K562 (cell line): Measurements from ENCODE around the gene HSDL1. TPM values are rescaled to one million over a fixed set of nuclear protein-coding genes. Genes with fewer than 3 reads are reported as not detected.

Source experiments
- BRF1 ChIP-seq: IDR thresholded peaks from 3 replicates; pipeline ENCODE4 v1.6.1; 2011; ENCODE audit warnings: borderline replicate concordance, mild to moderate bottlenecking; ENCODE audit not compliant: insufficient read length; ENCODE audit errors: extremely low read depth
- COPS2 ChIP-seq: fragments of 450-650 bp; conservative IDR thresholded peaks from 2 replicates; pipeline ENCODE4 v1.6.1; 2016; ENCODE audit warnings: mild to moderate bottlenecking, moderate library complexity
- ELF2 ChIP-seq: fragments of 250-450 bp; sonication (Bioruptor Pico); IDR thresholded peaks from 2 replicates; pipeline ENCODE4 v1.5.0; 2021; ENCODE audit warnings: mild to moderate bottlenecking
- GABPB1 ChIP-seq: sonication (generic); formaldehyde crosslinking; IDR thresholded peaks from 2 replicates; pipeline ENCODE4 v1.8.0; 2022; ENCODE audit warnings: mild to moderate bottlenecking, missing genetic modification reagents
- HSF4 ChIP-seq: fragments of 250-450 bp; sonication (Bioruptor Pico); IDR thresholded peaks from 2 replicates; pipeline ENCODE4 v2.1.2; 2022; ENCODE audit warnings: mild to moderate bottlenecking, moderate library complexity, borderline replicate concordance
- MAFK ChIP-seq: IDR thresholded peaks from 2 replicates; pipeline ENCODE4 v1.6.1; 2011; ENCODE audit warnings: low read length, improper control_type of control experiment
- NBN ChIP-seq: fragments of 450-650 bp; IDR thresholded peaks from 2 replicates; pipeline ENCODE4 v1.6.1; 2016; ENCODE audit warnings: low read depth, mild to moderate bottlenecking
- NFYB ChIP-seq: IDR thresholded peaks from 2 replicates; pipeline ENCODE4 v1.6.1; 2011; ENCODE audit warnings: mild to moderate bottlenecking, moderate library complexity; ENCODE audit not compliant: insufficient read length; ENCODE audit errors: extremely low read depth
- PHF8 ChIP-seq: fragments of 200-600 bp; sonication (generic); IDR thresholded peaks from 2 replicates; pipeline ENCODE4 v1.6.1; 2012; ENCODE audit warnings: mixed run types, mild to moderate bottlenecking, inconsistent platforms, low read length, moderate library complexity, borderline replicate concordance
- SMARCB1 ChIP-seq: IDR thresholded peaks from 2 replicates; pipeline ENCODE4 v1.6.1; 2011; ENCODE audit warnings: improper control_type of control experiment, low read depth; ENCODE audit not compliant: insufficient read length
- YBX1 ChIP-seq: fragments of 450-650 bp; IDR thresholded peaks from 2 replicates; pipeline ENCODE4 v1.7.1; 2016; ENCODE audit warnings: mild to moderate bottlenecking
- ZNF121 ChIP-seq: sonication (generic); formaldehyde crosslinking; conservative IDR thresholded peaks from 2 replicates; pipeline ENCODE4 v1.8.0; 2022; ENCODE audit warnings: missing genetic modification reagents
- ZNF24 ChIP-seq: fragments of 450-650 bp; IDR thresholded peaks from 2 replicates; pipeline ENCODE4 v1.6.1; 2016
- ZNF586 ChIP-seq: fragments of 450-650 bp; formaldehyde crosslinking; conservative IDR thresholded peaks from 2 replicates; pipeline ENCODE4 v1.4.0; 2020; ENCODE audit warnings: mild to moderate bottlenecking, moderate library complexity
- ZNF79 ChIP-seq: fragments of 250-450 bp; sonication (Bioruptor Pico); IDR thresholded peaks from 2 replicates; pipeline ENCODE4 v1.4.0; 2020; ENCODE audit warnings: low read depth, mild to moderate bottlenecking, moderate library complexity
- polyA plus RNA-seq, 8 experiments: library from polyadenylated mRNA; depleted of rRNA in 4 of 8; stranded (reverse) in 5 of 8; unstranded in 3 of 8; fragments of >200 nt; fragmentation: Nextera tagmentation in 2 of 8; fragmentation: Illumina TruSeq in 1 of 8; extraction: Ambion mirVana in 2 of 8; extraction: Trizol in 1 of 8; gene quantifications; 2 replicates each; pipeline versions ENCODE4 v1.2.1 to v1.2.3, GENCODE V29; 2011 to 2014; ENCODE audit warnings: inconsistent platforms in 1 of 8, missing spikeins in 1 of 8
- total RNA-seq, 7 experiments: library from RNA; depleted of rRNA in 6 of 7; stranded (reverse); fragments of >200 nt in 6 of 7; fragmentation: Illumina TruSeq in 2 of 7; extraction: Trizol in 2 of 7; gene quantifications; 2 replicates each; pipeline versions ENCODE4 v1.2.1 to v1.2.3, GENCODE V29; 2011 to 2021; ENCODE audit warnings: low replicate concordance in 1 of 7
- TF ChIP-seq, protein P1 (sequence below), 2 experiments: IDR thresholded peaks; 2 replicates each; pipeline ENCODE4 v1.6.1; 2012; ENCODE audit warnings: improper control_type of control experiment in 2 of 2, low read depth in 2 of 2, low read length in 2 of 2, borderline replicate concordance in 1 of 2
- TF ChIP-seq, protein P2 (sequence below): fragments of 450-650 bp; formaldehyde crosslinking; IDR thresholded peaks from 2 replicates; pipeline ENCODE4 v1.4.0; 2020; ENCODE audit warnings: mild to moderate bottlenecking, moderate library complexity
- TF ChIP-seq, protein P3 (sequence below), 2 experiments: IDR thresholded peaks; 2 replicates each; pipeline ENCODE4 v1.6.1; 2011; ENCODE audit warnings: borderline replicate concordance in 1 of 2, control low read depth in 1 of 2, low read depth in 1 of 2, low read length in 1 of 2, mild to moderate bottlenecking in 1 of 2, mixed read lengths in 1 of 2, moderate library complexity in 1 of 2; ENCODE audit not compliant: insufficient read depth in 1 of 2, insufficient read length in 1 of 2, poor library complexity in 1 of 2, severe bottlenecking in 1 of 2; ENCODE audit errors: extremely low read depth in 1 of 2
- TF ChIP-seq, protein P4 (sequence below): fragments of 250-450 bp; sonication (Bioruptor Pico); IDR thresholded peaks from 2 replicates; pipeline ENCODE4 v1.8.0; 2022; ENCODE audit warnings: inconsistent platforms

HSDL1 gene
- total and polyA plus RNA-seq, 9 of the 15 experiments (the other 6 are each of a cell fraction or from before 2014, with no cell fraction given): 14.8 to 41.2 (median 27.7) TPM

DNA sequence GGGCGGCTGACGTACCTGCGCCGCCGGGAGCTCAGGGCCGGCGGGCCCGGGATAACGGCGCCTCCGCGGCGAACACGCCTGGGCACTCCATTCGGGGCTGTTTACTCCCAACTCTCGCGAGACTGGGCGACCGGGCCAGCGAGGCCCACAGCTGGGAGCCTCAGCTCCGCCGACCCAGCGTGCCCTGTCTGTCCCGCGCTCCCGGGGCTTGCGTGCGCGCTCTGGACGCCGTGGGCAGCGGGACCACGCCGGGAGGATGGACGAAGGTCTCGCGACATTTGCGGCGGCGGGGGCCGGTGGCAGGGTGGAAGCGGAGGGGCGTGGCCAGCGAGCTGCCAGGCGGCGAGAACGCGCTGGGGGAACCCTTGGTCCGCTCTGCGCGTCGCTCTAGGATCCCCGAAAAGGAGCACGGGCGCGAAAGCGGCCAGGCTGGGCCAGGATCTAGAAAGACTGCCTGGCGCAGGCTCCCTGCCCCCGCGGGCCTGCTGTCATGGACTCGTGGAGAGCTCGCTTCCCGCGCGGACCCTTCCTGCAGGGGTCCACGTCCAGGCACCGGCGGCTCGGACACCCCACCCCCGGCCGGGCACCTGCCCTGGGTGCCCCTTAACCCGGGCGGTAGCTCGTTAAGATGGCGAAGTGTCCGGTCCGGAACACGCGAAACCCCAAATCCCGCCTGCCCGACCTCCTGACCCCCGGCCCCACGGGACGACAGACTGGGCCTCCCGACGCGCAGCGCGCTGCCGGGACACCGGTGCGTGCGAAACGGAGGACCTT is 28.1 kb downstream of the HSDL1 start, which contains the start of gene MBTPS1 (continued):
- TF ChIP-seq ZNF121 (CRISPR knock-in tag) (no peak), ZNF586 (CRISPR knock-in tag) (no peak), NFYB (no peak), GABPB1 (peak; percentile 66; the same call in 1 of the 2 replicates), PHF8 (peak; percentile 89), BRF1 (no peak), ZNF24 (no peak), YBX1 (no peak), ELF2 (CRISPR knock-in tag) (no peak), NBN (0 out of 2 replicates have a peak, but pooled peaks have one; percentile 24), HSF4 (CRISPR knock-in tag) (no peak), MAFK (no peak), SMARCB1 (no peak), COPS2 (no peak), ZNF79 (CRISPR knock-in tag) (no peak)
- TF ChIP-seq, protein P1, sequence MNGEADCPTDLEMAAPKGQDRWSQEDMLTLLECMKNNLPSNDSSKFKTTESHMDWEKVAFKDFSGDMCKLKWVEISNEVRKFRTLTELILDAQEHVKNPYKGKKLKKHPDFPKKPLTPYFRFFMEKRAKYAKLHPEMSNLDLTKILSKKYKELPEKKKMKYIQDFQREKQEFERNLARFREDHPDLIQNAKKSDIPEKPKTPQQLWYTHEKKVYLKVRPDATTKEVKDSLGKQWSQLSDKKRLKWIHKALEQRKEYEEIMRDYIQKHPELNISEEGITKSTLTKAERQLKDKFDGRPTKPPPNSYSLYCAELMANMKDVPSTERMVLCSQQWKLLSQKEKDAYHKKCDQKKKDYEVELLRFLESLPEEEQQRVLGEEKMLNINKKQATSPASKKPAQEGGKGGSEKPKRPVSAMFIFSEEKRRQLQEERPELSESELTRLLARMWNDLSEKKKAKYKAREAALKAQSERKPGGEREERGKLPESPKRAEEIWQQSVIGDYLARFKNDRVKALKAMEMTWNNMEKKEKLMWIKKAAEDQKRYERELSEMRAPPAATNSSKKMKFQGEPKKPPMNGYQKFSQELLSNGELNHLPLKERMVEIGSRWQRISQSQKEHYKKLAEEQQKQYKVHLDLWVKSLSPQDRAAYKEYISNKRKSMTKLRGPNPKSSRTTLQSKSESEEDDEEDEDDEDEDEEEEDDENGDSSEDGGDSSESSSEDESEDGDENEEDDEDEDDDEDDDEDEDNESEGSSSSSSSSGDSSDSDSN (IDR thresholded peaks at IDR 0.05; ENCODE audit: borderline replicate concordance in 1 of 2, low read depth in 2 of 2, low read length in 2 of 2): peak; percentile 90 to 98
- TF ChIP-seq, protein P2, sequence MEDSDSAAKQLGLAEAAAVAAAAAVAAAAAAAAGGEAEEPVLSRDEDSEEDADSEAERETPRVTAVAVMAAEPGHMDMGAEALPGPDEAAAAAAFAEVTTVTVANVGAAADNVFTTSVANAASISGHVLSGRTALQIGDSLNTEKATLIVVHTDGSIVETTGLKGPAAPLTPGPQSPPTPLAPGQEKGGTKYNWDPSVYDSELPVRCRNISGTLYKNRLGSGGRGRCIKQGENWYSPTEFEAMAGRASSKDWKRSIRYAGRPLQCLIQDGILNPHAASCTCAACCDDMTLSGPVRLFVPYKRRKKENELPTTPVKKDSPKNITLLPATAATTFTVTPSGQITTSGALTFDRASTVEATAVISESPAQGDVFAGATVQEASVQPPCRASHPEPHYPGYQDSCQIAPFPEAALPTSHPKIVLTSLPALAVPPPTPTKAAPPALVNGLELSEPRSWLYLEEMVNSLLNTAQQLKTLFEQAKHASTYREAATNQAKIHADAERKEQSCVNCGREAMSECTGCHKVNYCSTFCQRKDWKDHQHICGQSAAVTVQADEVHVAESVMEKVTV (CRISPR knock-in tag): no peak
- TF ChIP-seq, protein P3, sequence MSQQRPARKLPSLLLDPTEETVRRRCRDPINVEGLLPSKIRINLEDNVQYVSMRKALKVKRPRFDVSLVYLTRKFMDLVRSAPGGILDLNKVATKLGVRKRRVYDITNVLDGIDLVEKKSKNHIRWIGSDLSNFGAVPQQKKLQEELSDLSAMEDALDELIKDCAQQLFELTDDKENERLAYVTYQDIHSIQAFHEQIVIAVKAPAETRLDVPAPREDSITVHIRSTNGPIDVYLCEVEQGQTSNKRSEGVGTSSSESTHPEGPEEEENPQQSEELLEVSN (IDR thresholded peaks at IDR 0.05; ENCODE audit: borderline replicate concordance in 1 of 2, extremely low read depth in 1 of 2, insufficient read depth in 1 of 2, insufficient read length in 1 of 2, low read depth in 1 of 2, low read length in 1 of 2, poor library complexity in 1 of 2, severe bottlenecking in 1 of 2): peak; percentile 76 to 90
- TF ChIP-seq, protein P4, sequence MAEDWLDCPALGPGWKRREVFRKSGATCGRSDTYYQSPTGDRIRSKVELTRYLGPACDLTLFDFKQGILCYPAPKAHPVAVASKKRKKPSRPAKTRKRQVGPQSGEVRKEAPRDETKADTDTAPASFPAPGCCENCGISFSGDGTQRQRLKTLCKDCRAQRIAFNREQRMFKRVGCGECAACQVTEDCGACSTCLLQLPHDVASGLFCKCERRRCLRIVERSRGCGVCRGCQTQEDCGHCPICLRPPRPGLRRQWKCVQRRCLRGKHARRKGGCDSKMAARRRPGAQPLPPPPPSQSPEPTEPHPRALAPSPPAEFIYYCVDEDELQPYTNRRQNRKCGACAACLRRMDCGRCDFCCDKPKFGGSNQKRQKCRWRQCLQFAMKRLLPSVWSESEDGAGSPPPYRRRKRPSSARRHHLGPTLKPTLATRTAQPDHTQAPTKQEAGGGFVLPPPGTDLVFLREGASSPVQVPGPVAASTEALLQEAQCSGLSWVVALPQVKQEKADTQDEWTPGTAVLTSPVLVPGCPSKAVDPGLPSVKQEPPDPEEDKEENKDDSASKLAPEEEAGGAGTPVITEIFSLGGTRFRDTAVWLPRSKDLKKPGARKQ (CRISPR knock-in tag): no peak
